Measurements from ENCODE around the gene CTBS. TPM values are rescaled to one million over a fixed set of nuclear protein-coding genes. Genes with fewer than 3 reads are reported as not detected.

The CTBS gene
- total and polyA plus RNA-seq, 2 of the 8 experiments (the other 6 are each of a cell fraction or from before 2014, with no cell fraction given): 3.3 to 4.1 TPM

DNA sequence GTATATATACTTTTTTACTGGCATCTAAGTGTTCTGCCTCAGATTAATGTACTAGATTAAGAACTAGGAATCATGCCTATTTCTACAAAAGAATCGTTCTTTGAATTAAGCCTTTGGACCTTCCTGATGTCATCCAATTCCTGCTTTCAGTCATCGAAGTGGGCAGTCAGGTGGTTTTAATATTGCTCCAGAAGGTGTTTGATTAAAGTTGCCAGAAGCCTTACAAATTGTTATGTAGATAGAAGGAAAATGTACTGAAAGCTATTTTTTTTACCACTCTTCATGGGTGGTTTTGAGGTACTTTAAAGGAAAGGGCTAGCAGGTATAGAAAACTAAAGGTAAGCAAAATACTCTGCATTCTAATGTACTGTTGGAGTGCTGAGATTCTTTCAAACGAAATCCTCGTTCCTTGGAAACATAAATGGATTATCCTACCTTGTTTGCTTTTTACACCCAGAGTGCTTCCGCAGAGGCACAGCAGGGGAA, 716 bp downstream of the CTBS start:
- H3K18ac ChIP-seq (ENCODE audit: extremely low read depth, low read length): peak overlapping the region; percentile 55; the same call in 1 of the 2 replicates
- H3K27me3 ChIP-seq (replicated peaks in 1 of 4; ENCODE audit: control insufficient read depth in 3 of 4, extremely low read depth in 1 of 4, insufficient read depth in 3 of 4, low read length in 3 of 4): no peaks in the 10 kb centered on the region; a peak in 1 of 7 replicates
- no peak overlapping the region for H4K91ac ChIP-seq (replicated peaks; ENCODE audit: insufficient read length, low read length)
- peak overlapping the region; percentile 88 for H2BK15ac ChIP-seq (ENCODE audit: low read length)
- no peak overlapping the region for H3K14ac ChIP-seq (ENCODE audit: insufficient read length)
- no peak overlapping the region for H3K56ac ChIP-seq (replicated peaks; ENCODE audit: insufficient read length, low read depth, low read length)
- 0 out of 2 replicates have a peak overlapping the region, but pooled peaks have one; percentile 80 for H2BK12ac ChIP-seq (ENCODE audit: low read depth, low read length)
- no peaks in the 10 kb centered on the region for H3K36me3 ChIP-seq (ENCODE audit: control insufficient read depth in 2 of 4, insufficient read depth in 4 of 4, low read length in 3 of 4)
- no peak overlapping the region for H2BK120ac ChIP-seq (replicated peaks; ENCODE audit: low read depth, low read length)
- H2AFZ ChIP-seq (ENCODE audit: low read length): peak overlapping the region; percentile 47; the same call in 1 of the 2 replicates
- TF ChIP-seq MAFK (IDR thresholded peaks at IDR 0.05; ENCODE audit: low read depth, low read length) (no peak), PHF8 (conservative IDR thresholded peaks at IDR 0.05; ENCODE audit: low read depth, low read length) (0 out of 2 replicates have a peak, but pooled peaks have one; percentile 8)
- H2BK20ac ChIP-seq (ENCODE audit: low read length): no peak overlapping the region
- CTCF ChIA-PET (ENCODE audit: partially characterized antibody): interaction anchor here (0.7 to 2.0 kb wide), 7 partner anchors 30 to 702 kb away, joined by 3 to 5 read pairs (median 4); no protein-coding TSS in a partner anchor
- FAIRE-seq: peak; percentile 24
- H4K5ac ChIP-seq (ENCODE audit: insufficient read length, low read depth, low read length): no peak overlapping the region
- H3K27ac ChIP-seq (ENCODE audit: low read depth, low read length): peak overlapping the region; percentile 48; the same call in 1 of the 2 replicates
- H4K20me1 ChIP-seq (replicated peaks in 1 of 2; ENCODE audit: control insufficient read depth in 1 of 2, insufficient read depth in 2 of 2, low read length in 2 of 2): no peaks in the 10 kb centered on the region
- no peak for DNase-seq (ENCODE audit: low read depth in 1 of 2, low spot score in 2 of 2)
- H3K9me3 ChIP-seq (ENCODE audit: insufficient read depth in 2 of 2, low read depth in 1 of 2, low read length in 1 of 2): no peaks in the 10 kb centered on the region; a peak in 1 of 4 replicates
- peaks cover 5 to 13% (median 8%) of the 10 kb centered on the region in 4 experiments for H3K4me1 ChIP-seq (replicated peaks in 1 of 4; ENCODE audit: control insufficient read depth in 3 of 4, insufficient read depth in 4 of 4, low read length in 3 of 4)
- POLR2A ChIA-PET (ENCODE audit: partially characterized antibody): interaction anchor here (0.8 to 1.9 kb wide), 6 partner anchors 8 to 69 kb away, joined by 3 to 8 read pairs (median 3); partner anchors contain the start of genes GNG5 and SPATA1
- no peak overlapping the region for H4K8ac ChIP-seq (ENCODE audit: extremely low read depth, insufficient read depth, low read length)
- no peak overlapping the region for H3K23ac ChIP-seq (ENCODE audit: insufficient read length)
- H2BK5ac ChIP-seq (ENCODE audit: low read depth, low read length): peak overlapping the region; percentile 78; the same call in 1 of the 2 replicates
- H3K79me2 ChIP-seq (ENCODE audit: control insufficient read depth in 1 of 2, insufficient read depth in 2 of 2, low read length in 2 of 2): no peaks in the 10 kb centered on the region
- H3K4me2 ChIP-seq (ENCODE audit: insufficient read depth in 1 of 2, low read depth in 2 of 2, low read length in 2 of 2): peak overlapping the region; percentile 73 to 87
- H2AK5ac ChIP-seq (ENCODE audit: low read depth, low read length): no peak overlapping the region
- peak overlapping the region in 2 of 4 experiments; percentile 72 to 88; a peak in 4 of 7 replicates for H3K9ac ChIP-seq (replicated peaks in 1 of 4; ENCODE audit: extremely low read depth in 1 of 4, low read depth in 3 of 4, low read length in 3 of 4)
- no peak overlapping the region for H3K4ac ChIP-seq (replicated peaks; ENCODE audit: insufficient read length, low read depth, low read length)
- H3K4me3 ChIP-seq (ENCODE audit: extremely low read depth in 1 of 4, insufficient read depth in 2 of 4, low read depth in 3 of 4, low read length in 4 of 4): peak overlapping the region; percentile 56 to 73 (median 68)
- no peaks in the 10 kb centered on the region for H3K79me1 ChIP-seq (ENCODE audit: low read depth, low read length)
- 15% methylated on average over 5 of the region's 5 CpGs; no CpG with 5 or more reads in 1 of the 2 experiments for WGBS, 2 experiments (ENCODE audit: extremely low coverage in 1 of 2, insufficient coverage in 1 of 2, insufficient read length in 1 of 2, insufficient replicate concordance in 2 of 2, low coverage in 1 of 2, low lambda C conversion rate in 2 of 2, missing lambda C conversion rate in 1 of 2)
- H3K23me2 ChIP-seq (ENCODE audit: low read depth, low read length): peaks cover 7% of the 10 kb centered on the region; the same call in 1 of the 2 replicates

Data from H1 (cell line).